ENCODE measurements around the gene CBY1.

The CBY1 gene

DNA sequence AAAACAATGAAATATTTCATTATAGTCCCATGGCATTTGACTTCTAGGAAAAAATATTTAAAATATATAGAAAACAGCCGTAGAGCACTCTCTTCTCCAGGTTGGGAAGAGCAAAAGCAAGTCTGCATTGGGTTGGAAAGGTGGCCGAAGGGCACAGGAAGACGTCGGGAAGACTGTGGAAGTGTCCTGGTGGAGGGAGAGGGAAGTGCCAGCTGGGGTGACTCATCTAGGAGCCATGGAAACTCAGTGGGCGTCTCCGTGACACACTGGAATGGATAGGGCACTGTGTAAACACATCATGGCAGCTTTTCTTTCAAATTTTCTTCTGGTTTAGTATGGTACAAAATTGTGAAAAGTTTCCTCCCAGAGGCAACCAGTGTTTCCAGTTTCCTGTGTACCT is 62.0 kb downstream of the CBY1 start:
- H3K4me2 ChIP-seq (ENCODE audit: low read depth, low read length), result no peak overlapping the region
- no peaks in the 10 kb centered on the region for H3K9me2 ChIP-seq (replicated peaks; ENCODE audit: insufficient read depth, low read length)
- no peaks in the 10 kb centered on the region for H3K27me3 ChIP-seq (replicated peaks; ENCODE audit: insufficient read depth, low read length)
- H3K36me3 ChIP-seq (replicated peaks; ENCODE audit: insufficient read depth, low read length), result peaks cover 12% of the 10 kb centered on the region; the same call in 1 of the 2 replicates
- peaks cover 35% of the 10 kb centered on the region for H4K20me1 ChIP-seq (ENCODE audit: insufficient read depth, low read length)
- H3K4me1 ChIP-seq (ENCODE audit: low read length), result no peaks in the 10 kb centered on the region
- H3K9me3 ChIP-seq (replicated peaks; ENCODE audit: insufficient read depth, low read length), result no peaks in the 10 kb centered on the region
- no peaks in the 10 kb centered on the region for H3F3A ChIP-seq (ENCODE audit: insufficient read depth, low read length)
- no peak; the same call in 1 of the 2 replicates for TF ChIP-seq CTCF (IDR thresholded peaks at IDR 0.05; ENCODE audit: low read length)
- TF ChIP-seq EZH2 (optimal IDR thresholded peaks at IDR 0.05; ENCODE audit: low read depth, low read length), result no peak
- TF ChIP-seq EZH2phosphoT487 (IDR thresholded peaks at IDR 0.05; ENCODE audit: low read length), result no peak
- H3K79me2 ChIP-seq (ENCODE audit: low read length), result peaks cover 81% of the 10 kb centered on the region
- no peak overlapping the region for H3K27ac ChIP-seq (ENCODE audit: low read length)
- H3K9ac ChIP-seq (ENCODE audit: low read length), result no peak overlapping the region
- DNase-seq, result no peak
- no peak overlapping the region for H2AFZ ChIP-seq (ENCODE audit: low read length)
- no peak overlapping the region for H3K4me3 ChIP-seq (ENCODE audit: low read length)

- TF ChIP-seq EZH2 (optimal IDR thresholded peaks at IDR 0.05; ENCODE audit: low read depth, low read length), result no peak
- no peak for TF ChIP-seq CTCF (IDR thresholded peaks at IDR 0.05; ENCODE audit: low read length)
- no peak for TF ChIP-seq EZH2phosphoT487 (IDR thresholded peaks at IDR 0.05; ENCODE audit: low read length)
- no peak for DNase-seq
- Histone ChIP-seq H3K27ac (ENCODE audit: low read length) (no peak overlapping the region), H3K4me2 (ENCODE audit: low read depth, low read length) (no peak overlapping the region), H3K4me1 (ENCODE audit: low read length) (no peaks in the 10 kb centered on the region), H2AFZ (ENCODE audit: low read length) (no peak overlapping the region), H4K20me1 (ENCODE audit: insufficient read depth, low read length) (peaks cover 30% of the 10 kb centered on the region), H3K9me2 (replicated peaks; ENCODE audit: insufficient read depth, low read length) (no peaks in the 10 kb centered on the region), H3K4me3 (ENCODE audit: low read length) (no peak overlapping the region), H3K27me3 (replicated peaks; ENCODE audit: insufficient read depth, low read length) (no peaks in the 10 kb centered on the region), H3F3A (ENCODE audit: insufficient read depth, low read length) (no peaks in the 10 kb centered on the region), H3K9ac (ENCODE audit: low read length) (no peak overlapping the region), H3K36me3 (replicated peaks; ENCODE audit: insufficient read depth, low read length) (peaks cover 12% of the 10 kb centered on the region; the same call in 1 of the 2 replicates), H3K79me2 (ENCODE audit: low read length) (peaks cover 73% of the 10 kb centered on the region), H3K9me3 (replicated peaks; ENCODE audit: insufficient read depth, low read length) (no peaks in the 10 kb centered on the region)
These were observed 62.8 kb downstream of the CBY1 start for GRCh38 chr22:38719196-38719595.

GRCh38 chr22:38720350-38720749 is 63.9 kb downstream of the CBY1 start:
- Histone ChIP-seq H3K27me3 (replicated peaks; ENCODE audit: insufficient read depth, low read length) (no peaks in the 10 kb centered on the region), H3K4me3 (ENCODE audit: low read length) (no peak overlapping the region), H2AFZ (ENCODE audit: low read length) (no peak overlapping the region), H3F3A (ENCODE audit: insufficient read depth, low read length) (0 out of 2 replicates have a peak, but pooled peaks cover 5% of the 10 kb centered on the region), H3K4me1 (ENCODE audit: low read length) (no peaks in the 10 kb centered on the region), H3K9ac (ENCODE audit: low read length) (no peak overlapping the region), H3K9me3 (replicated peaks; ENCODE audit: insufficient read depth, low read length) (no peaks in the 10 kb centered on the region), H3K4me2 (ENCODE audit: low read depth, low read length) (no peak overlapping the region), H4K20me1 (ENCODE audit: insufficient read depth, low read length) (peaks cover 19% of the 10 kb centered on the region), H3K79me2 (ENCODE audit: low read length) (peaks cover 68% of the 10 kb centered on the region), H3K27ac (ENCODE audit: low read length) (no peak overlapping the region), H3K36me3 (replicated peaks; ENCODE audit: insufficient read depth, low read length) (peaks cover 9% of the 10 kb centered on the region; the same call in 1 of the 2 replicates), H3K9me2 (replicated peaks; ENCODE audit: insufficient read depth, low read length) (no peaks in the 10 kb centered on the region)
- TF ChIP-seq EZH2 (optimal IDR thresholded peaks at IDR 0.05; ENCODE audit: low read depth, low read length) (no peak), EZH2phosphoT487 (IDR thresholded peaks at IDR 0.05; ENCODE audit: low read length) (no peak), CTCF (IDR thresholded peaks at IDR 0.05; ENCODE audit: low read length) (no peak)
- no peak for DNase-seq

Data from MM.1S (cell line).